GM18502 (cell line): ENCODE measurements around the gene GRID2IP.
"Not testable (repeated sequence)": the region's sequence is repeated elsewhere in the genome, so short reads cannot be mapped to it uniquely, and the experiment has no call there.

Experiments used
- ATAC-seq: cut with Tn5 transposase; IDR thresholded peaks from one replicate; pipeline ENCODE4 v1.9.1; 2021; ENCODE audit warnings: mild to moderate bottlenecking; ENCODE audit not compliant: unreplicated experiment, poor library complexity

GRID2IP gene

GRCh38 chr7:6551016-6551511 lies at the start of gene GRID2IP:
TSS of gene GRID2IP (minus strand) at chr7:6551461. CDS start at chr7:6551436, 25 bp downstream.
- no peak for ATAC-seq

GRCh38 chr7:6600093-6600492 lies 48.8 kb upstream of the GRID2IP start:
- ATAC-seq, result no peak

GRCh38 chr7:6590645-6591110 lies 39.4 kb upstream of the GRID2IP start:
- peak; percentile 23 for ATAC-seq

GRCh38 chr7:6589829-6590644 lies 38.8 kb upstream of the GRID2IP start, which contains the start of gene INTS15:
TSS of gene INTS15 (plus strand) at chr7:6590021. CDS start at chr7:6590284, 263 bp downstream.
- ATAC-seq, result peak; percentile 89

- no peak for ATAC-seq
Observed at GRCh38 chr7:6589151-6589828, 38.0 kb upstream of the GRID2IP start.

- no peak for ATAC-seq
Observed at GRCh38 chr7:6588566-6588965, 37.3 kb upstream of the GRID2IP start.

- not testable (repeated sequence) for ATAC-seq
Observed at GRCh38 chr7:6585746-6586432, 34.6 kb upstream of the GRID2IP start.

GRCh38 chr7:6579446-6579845 lies 28.2 kb upstream of the GRID2IP start:
- no peak for ATAC-seq

- ATAC-seq, result no peak
Observed at GRCh38 chr7:6578114-6579084, 27.1 kb upstream of the GRID2IP start.

- peak; percentile 98 for ATAC-seq
Observed at GRCh38 chr7:6577369-6578113, 26.3 kb upstream of the GRID2IP start, which contains the start of gene ZDHHC4. TSS of gene ZDHHC4 (plus strand) at chr7:6577454. CDS start at chr7:6580562, 3,108 bp downstream.

GRCh38 chr7:6576867-6577368 lies 25.7 kb upstream of the GRID2IP start:
- not testable (repeated sequence) for ATAC-seq

GRCh38 chr7:6576024-6576866 lies 25.0 kb upstream of the GRID2IP start:
- no peak for ATAC-seq

GRCh38 chr7:6575281-6576023 lies 24.2 kb upstream of the GRID2IP start:
- ATAC-seq, result no peak

- ATAC-seq, result no peak
Observed at GRCh38 chr7:6571160-6571779, 20.0 kb upstream of the GRID2IP start.

- ATAC-seq, result no peak
Observed at GRCh38 chr7:6567886-6568285, 16.6 kb upstream of the GRID2IP start.

GRCh38 chr7:6565655-6566054 lies 14.4 kb upstream of the GRID2IP start:
- no peak for ATAC-seq
